GM18505 (cell line): Measurements from ENCODE around the gene CTNNBL1.
A peak's percentile ranks its signal among the peaks of the same experiment; 100 is the strongest.
"Not testable (repeated sequence)": the region's sequence is repeated elsewhere in the genome, so short reads cannot be mapped to it uniquely, and the experiment has no call there.

ENCODE experiments used
- ATAC-seq: cut with Tn5 transposase; IDR thresholded peaks from one replicate; pipeline ENCODE4 v1.9.1; 2021; ENCODE audit not compliant: unreplicated experiment
- POLR2A ChIP-seq: IDR thresholded peaks from 4 replicates; pipeline ENCODE4 v1.6.1; 2011; ENCODE audit warnings: borderline replicate concordance; ENCODE audit not compliant: insufficient read depth, insufficient read length; ENCODE audit errors: extremely low read depth

The CTNNBL1 gene

DNA sequence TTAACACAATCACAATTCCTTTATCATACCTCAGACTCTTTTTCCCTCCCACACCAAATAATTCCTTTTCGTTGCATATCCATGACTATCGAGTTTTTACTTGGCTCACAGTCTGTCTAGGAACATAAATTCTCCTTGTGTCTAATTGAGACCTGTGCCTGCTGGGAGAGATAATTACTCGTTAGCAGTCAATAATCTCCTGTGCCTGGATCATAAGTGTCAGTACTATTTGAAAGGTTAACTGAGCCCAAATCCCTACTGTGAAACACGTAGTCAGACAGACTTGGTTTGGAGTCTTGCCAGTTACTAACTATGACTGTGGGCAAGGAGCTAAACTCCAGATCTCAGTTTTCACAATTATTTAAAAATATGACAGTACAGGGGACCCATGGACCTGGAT, 5.7 kb upstream of the CTNNBL1 start:
- no peak for TF ChIP-seq POLR2A
- ATAC-seq: no peak

DNA sequence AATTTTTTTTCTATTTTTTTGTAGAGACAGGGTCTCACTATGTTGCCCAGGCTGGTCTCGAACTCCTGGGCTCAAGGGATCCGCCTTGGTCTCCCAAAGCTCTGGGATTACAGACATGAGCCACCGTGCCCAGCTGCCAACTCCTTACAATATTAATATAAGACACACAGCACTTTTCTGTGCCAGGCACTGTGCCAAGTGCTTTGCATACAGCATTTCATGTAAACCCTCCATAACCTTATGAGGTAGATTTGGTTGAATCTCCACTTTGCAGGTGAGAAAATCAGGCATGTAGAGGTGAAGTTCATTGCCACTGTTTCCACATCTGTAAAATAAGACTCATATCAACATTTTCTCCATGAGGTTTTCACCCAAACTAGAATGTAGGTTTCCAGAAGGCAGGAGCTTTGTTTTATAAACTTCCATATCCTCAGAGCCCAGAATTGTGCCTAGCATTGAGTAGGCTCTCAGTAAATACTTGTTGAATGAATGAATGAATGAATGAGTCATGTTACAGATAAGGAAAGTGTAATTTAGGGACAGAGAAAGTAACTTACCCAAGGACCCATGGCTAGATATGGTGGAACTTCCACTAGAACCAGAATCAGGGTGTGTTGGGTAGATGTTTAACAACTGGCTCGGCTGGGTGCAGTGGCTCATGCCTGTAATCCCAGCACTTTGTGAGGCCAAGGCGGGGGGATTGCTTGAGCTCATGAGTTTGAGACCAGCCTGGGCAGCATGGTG, 3.0 kb upstream of the CTNNBL1 start:
- no peak for TF ChIP-seq POLR2A
- no peak for ATAC-seq

GRCh38 chr20:37692459-37693166, 1.2 kb upstream of the CTNNBL1 start:
- no peak for ATAC-seq
- no peak for TF ChIP-seq POLR2A

GRCh38 chr20:37693242-37693634, 592 bp upstream of the CTNNBL1 start:
- no peak for ATAC-seq
- TF ChIP-seq POLR2A: no peak

DNA sequence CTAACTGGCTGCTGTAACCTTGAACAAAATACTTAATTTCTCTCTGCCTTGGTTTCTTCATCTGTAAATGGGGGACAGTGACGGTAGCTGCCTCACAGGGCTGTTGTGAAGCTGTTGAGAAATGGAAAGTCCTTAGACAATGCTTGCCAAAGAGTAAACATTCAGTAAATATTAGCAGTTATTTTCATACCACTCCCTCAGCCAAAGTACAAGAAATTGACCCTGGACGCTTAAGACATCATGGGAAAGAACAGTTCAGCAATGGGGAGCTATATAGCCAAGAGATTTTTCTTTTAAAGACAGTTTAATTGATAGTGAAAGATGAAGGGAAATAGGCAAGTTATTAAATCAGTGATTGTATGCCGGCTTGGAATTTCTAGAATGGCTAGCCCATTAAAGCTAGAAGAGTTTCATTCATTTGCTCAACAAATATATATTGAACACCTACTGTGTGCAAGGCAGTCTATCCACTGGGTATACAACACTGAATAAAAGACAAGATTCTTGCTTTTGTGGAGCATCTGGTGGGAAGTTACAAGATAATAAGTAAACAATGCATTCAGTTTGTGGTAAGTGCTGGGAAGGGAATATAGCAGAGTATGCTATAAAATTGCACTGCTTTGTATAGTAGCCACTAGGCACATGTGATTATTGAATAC, 2.0 kb downstream of the CTNNBL1 start:
- TF ChIP-seq POLR2A: no peak

GRCh38 chr20:37697314-37697713, 3.5 kb downstream of the CTNNBL1 start:
- no peak for TF ChIP-seq POLR2A
- peak; percentile 58 for ATAC-seq

More for the DNA sequence above, 2.0 kb downstream of the CTNNBL1 start:
- no peak for ATAC-seq

DNA sequence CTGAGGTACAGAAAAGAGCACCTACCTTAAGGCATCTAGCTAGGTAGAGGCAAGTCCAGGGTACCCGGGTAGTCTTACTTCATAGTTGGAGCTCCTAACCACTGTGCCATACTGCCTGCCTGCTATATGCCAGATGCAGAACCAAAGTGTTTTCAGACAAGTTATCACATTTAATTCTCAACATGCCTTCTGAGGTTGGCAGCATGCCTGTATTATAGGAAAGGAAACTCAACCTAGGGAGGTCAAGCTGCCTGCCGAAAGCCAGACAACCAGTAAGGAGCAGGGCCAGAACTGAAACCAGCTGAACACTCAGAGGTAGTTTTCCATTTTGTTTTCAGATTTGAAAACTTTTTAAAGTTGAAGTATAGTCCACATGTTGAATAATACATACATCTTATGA, 5.4 kb downstream of the CTNNBL1 start:
- TF ChIP-seq POLR2A: no peak
- no peak for ATAC-seq

DNA sequence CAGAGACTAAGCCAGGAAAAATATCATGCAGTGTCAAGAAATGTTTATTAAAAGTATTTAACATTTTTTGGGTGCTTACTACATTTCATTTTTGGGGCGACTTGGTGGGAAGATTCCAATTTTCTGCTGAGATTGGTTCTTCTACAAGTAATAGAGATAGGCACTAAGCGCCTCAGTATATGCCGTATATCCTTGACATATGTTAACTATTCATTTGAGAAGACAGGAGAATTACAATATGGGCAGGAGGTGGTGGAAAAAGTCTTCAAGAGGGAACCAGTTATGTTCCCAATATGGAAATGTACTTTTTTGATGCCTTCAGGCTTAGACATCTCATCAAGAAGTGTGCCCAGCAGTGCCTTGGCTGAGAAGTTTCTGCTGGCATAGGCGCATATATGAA, 6.5 kb downstream of the CTNNBL1 start:
- no peak for TF ChIP-seq POLR2A
- ATAC-seq: no peak

DNA sequence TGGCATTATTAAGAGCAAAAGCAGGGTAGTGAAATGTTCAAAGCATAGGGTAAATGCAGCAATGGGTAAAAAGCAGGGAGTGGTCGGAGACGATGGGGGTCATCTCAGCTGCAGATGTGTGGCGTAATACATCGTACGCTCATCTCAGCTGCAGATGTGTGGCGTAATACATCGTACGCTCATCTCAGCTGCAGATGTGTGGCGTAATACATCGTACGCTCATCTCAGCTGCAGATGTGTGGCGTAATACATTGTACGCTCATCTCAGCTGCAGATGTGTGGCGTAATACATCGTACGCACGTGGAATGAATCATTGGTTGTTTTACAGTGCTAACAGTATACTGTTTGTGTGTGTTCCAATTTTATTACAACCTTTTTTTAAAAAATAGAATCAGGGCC, 7.8 kb downstream of the CTNNBL1 start:
- not testable (repeated sequence) for ATAC-seq

DNA sequence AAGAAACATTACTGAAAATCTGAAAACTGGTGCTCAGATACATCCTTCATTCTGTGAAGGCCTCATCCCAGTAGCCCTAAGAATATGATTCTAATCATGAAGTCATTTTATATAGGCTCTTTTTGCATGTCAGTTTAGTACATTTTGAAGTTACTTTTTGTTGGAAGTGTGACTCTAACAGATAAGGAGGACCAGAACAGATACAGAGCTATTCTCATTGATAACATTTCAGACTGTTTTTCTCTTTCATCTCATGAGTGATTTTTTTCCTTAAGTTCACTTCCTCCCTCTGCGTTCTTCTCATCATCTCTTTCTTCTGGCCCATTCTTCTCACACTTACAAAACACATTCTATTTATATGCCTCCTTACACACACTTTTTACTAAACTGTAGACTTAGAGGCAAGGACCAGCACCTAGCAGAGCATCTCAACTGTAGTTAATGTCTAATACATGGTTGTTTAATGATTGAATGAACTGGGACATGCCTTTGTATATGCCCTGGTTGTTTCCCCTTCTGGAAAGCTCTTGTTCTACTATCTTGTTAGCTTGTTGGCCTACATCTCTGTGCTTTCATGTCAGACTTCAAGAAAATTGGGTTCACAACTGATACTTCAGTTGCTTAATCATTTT, 8.7 kb downstream of the CTNNBL1 start:
- no peak for TF ChIP-seq POLR2A

GRCh38 chr20:37703035-37703845, 9.4 kb downstream of the CTNNBL1 start:
- no peak for TF ChIP-seq POLR2A
- no peak for ATAC-seq

More for the DNA sequence above, 8.7 kb downstream of the CTNNBL1 start:
- ATAC-seq: no peak

DNA sequence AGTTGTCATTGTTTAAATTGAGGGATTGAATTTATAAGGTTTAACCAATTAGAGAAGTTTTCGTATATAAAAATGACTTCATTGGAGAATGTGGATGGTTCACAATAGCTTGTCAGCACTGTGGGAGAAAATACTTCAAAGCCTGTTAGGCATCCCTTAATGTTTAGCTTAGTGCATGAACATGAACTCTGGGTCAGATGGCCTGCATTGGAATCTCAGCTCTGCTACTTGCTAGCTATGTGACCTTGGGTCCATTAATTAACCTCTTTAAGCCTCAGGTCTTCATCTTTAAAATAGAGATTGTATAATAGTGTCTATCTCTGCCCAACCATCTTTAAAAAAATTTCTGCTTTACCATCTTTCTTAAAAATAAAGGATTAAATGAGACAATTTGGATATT, 11.1 kb downstream of the CTNNBL1 start:
- no peak for TF ChIP-seq POLR2A
- ATAC-seq: no peak

GRCh38 chr20:37706298-37706697, 12.5 kb downstream of the CTNNBL1 start:
- no peak for ATAC-seq
- TF ChIP-seq POLR2A: no peak

GRCh38 chr20:37711001-37711400, 17.2 kb downstream of the CTNNBL1 start:
- no peak for TF ChIP-seq POLR2A
- no peak for ATAC-seq
